ENCODE data around the gene MTMR6.

MTMR6 gene

GRCh38 chr13:25232937-25233515 is 54.3 kb downstream of the MTMR6 start:
- H3K4me2 ChIP-seq (ENCODE audit: low read depth, low read length, poor library complexity, severe bottlenecking): no peak overlapping the region
- TF ChIP-seq CTCF (conservative IDR thresholded peaks at IDR 0.05; ENCODE audit: low read length) (peak; percentile 75), EZH2phosphoT487 (IDR thresholded peaks at IDR 0.05; ENCODE audit: borderline replicate concordance) (no peak)

GRCh38 chr13:25231517-25231916 is 55.8 kb downstream of the MTMR6 start:
- Histone ChIP-seq H3K79me2 (ENCODE audit: insufficient read depth, low read length) (no peaks in the 10 kb centered on the region), H3K9ac (ENCODE audit: low read depth, low read length, poor library complexity, severe bottlenecking) (no peak overlapping the region), H3K4me2 (ENCODE audit: low read depth, low read length, poor library complexity, severe bottlenecking) (no peak overlapping the region), H3K36me3 (ENCODE audit: insufficient read depth, low read length) (no peaks in the 10 kb centered on the region), H3K4me3 (ENCODE audit: low read length, poor library complexity, severe bottlenecking) (no peak overlapping the region), H3F3A (ENCODE audit: low read depth) (no peaks in the 10 kb centered on the region), H3K27me3 (ENCODE audit: insufficient read depth, low read length, poor library complexity, severe bottlenecking) (no peaks in the 10 kb centered on the region), H3K9me2 (replicated peaks; ENCODE audit: low read depth, low read length) (no peaks in the 10 kb centered on the region), H2AFZ (ENCODE audit: low read length) (no peak overlapping the region), H3K4me1 (ENCODE audit: insufficient read depth, low read length, poor library complexity, severe bottlenecking) (no peaks in the 10 kb centered on the region), H3K9me3 (ENCODE audit: insufficient read depth, low read depth, low read length) (no peaks in the 10 kb centered on the region), H4K20me1 (ENCODE audit: insufficient read depth, low read length, poor library complexity, severe bottlenecking) (no peaks in the 10 kb centered on the region)
- TF ChIP-seq EZH2phosphoT487 (IDR thresholded peaks at IDR 0.05; ENCODE audit: borderline replicate concordance) (no peak), CTCF (conservative IDR thresholded peaks at IDR 0.05; ENCODE audit: low read length) (no peak)

More at GRCh38 chr13:25232937-25233515, 54.3 kb downstream of the MTMR6 start:
- no peaks in the 10 kb centered on the region for H4K20me1 ChIP-seq (ENCODE audit: insufficient read depth, low read length, poor library complexity, severe bottlenecking)
- no peaks in the 10 kb centered on the region for H3K36me3 ChIP-seq (ENCODE audit: insufficient read depth, low read length)
- no peaks in the 10 kb centered on the region for H3K4me1 ChIP-seq (ENCODE audit: insufficient read depth, low read length, poor library complexity, severe bottlenecking)
- H3K27me3 ChIP-seq (ENCODE audit: insufficient read depth, low read length, poor library complexity, severe bottlenecking): no peaks in the 10 kb centered on the region
- no peaks in the 10 kb centered on the region for H3F3A ChIP-seq (ENCODE audit: low read depth)
- H3K79me2 ChIP-seq (ENCODE audit: insufficient read depth, low read length): no peaks in the 10 kb centered on the region
- 0 out of 2 replicates have a peak overlapping the region, but pooled peaks have one; percentile 47 for H2AFZ ChIP-seq (ENCODE audit: low read length)
- no peaks in the 10 kb centered on the region for H3K9me2 ChIP-seq (replicated peaks; ENCODE audit: low read depth, low read length)
- no peak overlapping the region for H3K9ac ChIP-seq (ENCODE audit: low read depth, low read length, poor library complexity, severe bottlenecking)
- H3K9me3 ChIP-seq (ENCODE audit: insufficient read depth, low read depth, low read length): no peaks in the 10 kb centered on the region
- H3K4me3 ChIP-seq (ENCODE audit: low read length, poor library complexity, severe bottlenecking): no peak overlapping the region

- Histone ChIP-seq H3K27me3 (ENCODE audit: insufficient read depth, low read length, poor library complexity, severe bottlenecking) (no peaks in the 10 kb centered on the region), H3K36me3 (ENCODE audit: insufficient read depth, low read length) (no peaks in the 10 kb centered on the region)
These were observed 59.6 kb downstream of the MTMR6 start for GRCh38 chr13:25227690-25228089.

More at GRCh38 chr13:25227690-25228089, 59.6 kb downstream of the MTMR6 start:
- no peaks in the 10 kb centered on the region for H3K4me1 ChIP-seq (ENCODE audit: insufficient read depth, low read length, poor library complexity, severe bottlenecking)
- H3K9me2 ChIP-seq (replicated peaks; ENCODE audit: low read depth, low read length): no peaks in the 10 kb centered on the region
- H3K9ac ChIP-seq (ENCODE audit: low read depth, low read length, poor library complexity, severe bottlenecking): no peak overlapping the region
- H3K4me2 ChIP-seq (ENCODE audit: low read depth, low read length, poor library complexity, severe bottlenecking): no peak overlapping the region
- H4K20me1 ChIP-seq (ENCODE audit: insufficient read depth, low read length, poor library complexity, severe bottlenecking): no peaks in the 10 kb centered on the region
- TF ChIP-seq CTCF (conservative IDR thresholded peaks at IDR 0.05; ENCODE audit: low read length) (no peak), EZH2phosphoT487 (IDR thresholded peaks at IDR 0.05; ENCODE audit: borderline replicate concordance) (no peak)
- no peaks in the 10 kb centered on the region for H3K9me3 ChIP-seq (ENCODE audit: insufficient read depth, low read depth, low read length)
- no peak overlapping the region for H3K4me3 ChIP-seq (ENCODE audit: low read length, poor library complexity, severe bottlenecking)
- no peaks in the 10 kb centered on the region for H3K79me2 ChIP-seq (ENCODE audit: insufficient read depth, low read length)
- no peaks in the 10 kb centered on the region for H3F3A ChIP-seq (ENCODE audit: low read depth)
- H2AFZ ChIP-seq (ENCODE audit: low read length): no peak overlapping the region
